Measurements from ENCODE around the gene PBLD. TPM values are rescaled to one million over a fixed set of nuclear protein-coding genes. Genes with fewer than 3 reads are reported as not detected.

Gene PBLD
- total RNA-seq, 1 experiment from 2014 or later = 2.4 TPM

DNA sequence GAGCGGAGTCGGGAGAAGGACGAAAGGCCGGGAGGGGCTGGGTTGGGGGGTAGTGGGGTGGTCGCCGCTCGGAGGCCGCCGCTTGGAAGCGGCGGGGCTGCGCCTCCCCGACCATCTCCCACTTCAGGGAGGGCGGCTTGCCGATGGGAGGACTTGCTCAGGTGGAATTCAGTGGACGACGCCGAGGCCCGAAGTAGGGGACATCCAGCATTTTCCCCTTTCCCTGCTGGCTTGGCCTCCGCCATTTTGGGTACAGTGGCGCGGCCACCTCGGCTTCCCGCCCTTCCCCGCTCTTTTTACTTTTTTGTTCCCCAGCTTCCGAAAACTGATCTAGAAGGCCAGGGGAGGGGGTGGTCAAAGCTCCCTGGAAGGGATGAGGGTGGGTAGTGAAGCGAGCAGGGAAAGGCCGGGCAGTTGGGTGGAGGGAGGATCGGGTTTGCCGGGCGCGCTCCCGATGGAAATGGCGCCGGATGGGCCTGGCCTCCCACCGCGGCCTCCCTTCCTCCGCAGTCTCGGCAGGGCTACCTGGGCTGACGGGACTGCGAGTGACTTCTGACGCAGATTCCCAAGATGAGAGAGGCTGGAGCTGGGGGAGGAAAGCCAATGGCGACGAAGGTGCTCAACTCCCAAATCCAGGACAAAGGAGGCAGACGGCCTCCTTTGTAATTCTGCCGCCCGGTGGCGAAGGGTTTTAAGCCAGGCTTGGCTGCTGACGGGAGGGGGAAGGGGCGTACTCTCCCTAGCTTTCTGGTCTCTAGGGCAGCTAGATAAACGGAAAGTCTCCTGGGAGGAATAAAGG, at the start of gene PBLD (continued):
- TF ChIP-seq, protein P1, sequence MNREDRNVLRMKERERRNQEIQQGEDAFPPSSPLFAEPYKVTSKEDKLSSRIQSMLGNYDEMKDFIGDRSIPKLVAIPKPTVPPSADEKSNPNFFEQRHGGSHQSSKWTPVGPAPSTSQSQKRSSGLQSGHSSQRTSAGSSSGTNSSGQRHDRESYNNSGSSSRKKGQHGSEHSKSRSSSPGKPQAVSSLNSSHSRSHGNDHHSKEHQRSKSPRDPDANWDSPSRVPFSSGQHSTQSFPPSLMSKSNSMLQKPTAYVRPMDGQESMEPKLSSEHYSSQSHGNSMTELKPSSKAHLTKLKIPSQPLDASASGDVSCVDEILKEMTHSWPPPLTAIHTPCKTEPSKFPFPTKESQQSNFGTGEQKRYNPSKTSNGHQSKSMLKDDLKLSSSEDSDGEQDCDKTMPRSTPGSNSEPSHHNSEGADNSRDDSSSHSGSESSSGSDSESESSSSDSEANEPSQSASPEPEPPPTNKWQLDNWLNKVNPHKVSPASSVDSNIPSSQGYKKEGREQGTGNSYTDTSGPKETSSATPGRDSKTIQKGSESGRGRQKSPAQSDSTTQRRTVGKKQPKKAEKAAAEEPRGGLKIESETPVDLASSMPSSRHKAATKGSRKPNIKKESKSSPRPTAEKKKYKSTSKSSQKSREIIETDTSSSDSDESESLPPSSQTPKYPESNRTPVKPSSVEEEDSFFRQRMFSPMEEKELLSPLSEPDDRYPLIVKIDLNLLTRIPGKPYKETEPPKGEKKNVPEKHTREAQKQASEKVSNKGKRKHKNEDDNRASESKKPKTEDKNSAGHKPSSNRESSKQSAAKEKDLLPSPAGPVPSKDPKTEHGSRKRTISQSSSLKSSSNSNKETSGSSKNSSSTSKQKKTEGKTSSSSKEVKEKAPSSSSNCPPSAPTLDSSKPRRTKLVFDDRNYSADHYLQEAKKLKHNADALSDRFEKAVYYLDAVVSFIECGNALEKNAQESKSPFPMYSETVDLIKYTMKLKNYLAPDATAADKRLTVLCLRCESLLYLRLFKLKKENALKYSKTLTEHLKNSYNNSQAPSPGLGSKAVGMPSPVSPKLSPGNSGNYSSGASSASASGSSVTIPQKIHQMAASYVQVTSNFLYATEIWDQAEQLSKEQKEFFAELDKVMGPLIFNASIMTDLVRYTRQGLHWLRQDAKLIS (CRISPR knock-in tag; IDR thresholded peaks at IDR 0.05; ENCODE audit: borderline replicate concordance) = no peak
- TF ChIP-seq MYBL2 (CRISPR knock-in tag; IDR thresholded peaks at IDR 0.05) (0 out of 2 replicates have a peak, but pooled peaks have one; percentile 39), ZNF423 (CRISPR knock-in tag; IDR thresholded peaks at IDR 0.05) (no peak), SOX15 (CRISPR knock-in tag; IDR thresholded peaks at IDR 0.05) (no peak), ZNF121 (CRISPR knock-in tag; IDR thresholded peaks at IDR 0.05) (no peak), ZNF317 (CRISPR knock-in tag; IDR thresholded peaks at IDR 0.05; ENCODE audit: borderline replicate concordance, low read depth) (no peak), SP1 (CRISPR knock-in tag; conservative IDR thresholded peaks at IDR 0.05) (no peak), IRF2 (CRISPR knock-in tag; IDR thresholded peaks at IDR 0.05; ENCODE audit: borderline replicate concordance, low read depth) (no peak; the same call in 1 of the 2 replicates), FOXK1 (CRISPR knock-in tag; IDR thresholded peaks at IDR 0.05) (no peak), ZNF219 (CRISPR knock-in tag; IDR thresholded peaks at IDR 0.05; ENCODE audit: borderline replicate concordance) (no peak), PRRX2 (CRISPR knock-in tag; IDR thresholded peaks at IDR 0.05) (peak; percentile 87), OVOL2 (CRISPR knock-in tag; IDR thresholded peaks at IDR 0.05; ENCODE audit: borderline replicate concordance) (no peak), EMX1 (CRISPR knock-in tag; IDR thresholded peaks at IDR 0.05) (peak; percentile 69; the same call in 1 of the 2 replicates)
- TF ChIP-seq, protein P2, sequence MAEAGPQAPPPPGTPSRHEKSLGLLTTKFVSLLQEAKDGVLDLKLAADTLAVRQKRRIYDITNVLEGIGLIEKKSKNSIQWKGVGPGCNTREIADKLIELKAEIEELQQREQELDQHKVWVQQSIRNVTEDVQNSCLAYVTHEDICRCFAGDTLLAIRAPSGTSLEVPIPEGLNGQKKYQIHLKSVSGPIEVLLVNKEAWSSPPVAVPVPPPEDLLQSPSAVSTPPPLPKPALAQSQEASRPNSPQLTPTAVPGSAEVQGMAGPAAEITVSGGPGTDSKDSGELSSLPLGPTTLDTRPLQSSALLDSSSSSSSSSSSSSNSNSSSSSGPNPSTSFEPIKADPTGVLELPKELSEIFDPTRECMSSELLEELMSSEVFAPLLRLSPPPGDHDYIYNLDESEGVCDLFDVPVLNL (CRISPR knock-in tag; IDR thresholded peaks at IDR 0.05; ENCODE audit: borderline replicate concordance, low read depth) = no peak
- TF ChIP-seq, protein P3, sequence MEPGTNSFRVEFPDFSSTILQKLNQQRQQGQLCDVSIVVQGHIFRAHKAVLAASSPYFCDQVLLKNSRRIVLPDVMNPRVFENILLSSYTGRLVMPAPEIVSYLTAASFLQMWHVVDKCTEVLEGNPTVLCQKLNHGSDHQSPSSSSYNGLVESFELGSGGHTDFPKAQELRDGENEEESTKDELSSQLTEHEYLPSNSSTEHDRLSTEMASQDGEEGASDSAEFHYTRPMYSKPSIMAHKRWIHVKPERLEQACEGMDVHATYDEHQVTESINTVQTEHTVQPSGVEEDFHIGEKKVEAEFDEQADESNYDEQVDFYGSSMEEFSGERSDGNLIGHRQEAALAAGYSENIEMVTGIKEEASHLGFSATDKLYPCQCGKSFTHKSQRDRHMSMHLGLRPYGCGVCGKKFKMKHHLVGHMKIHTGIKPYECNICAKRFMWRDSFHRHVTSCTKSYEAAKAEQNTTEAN (CRISPR knock-in tag; IDR thresholded peaks at IDR 0.05) = 0 out of 2 replicates have a peak, but pooled peaks have one; percentile 10
- TF ChIP-seq, protein P4, sequence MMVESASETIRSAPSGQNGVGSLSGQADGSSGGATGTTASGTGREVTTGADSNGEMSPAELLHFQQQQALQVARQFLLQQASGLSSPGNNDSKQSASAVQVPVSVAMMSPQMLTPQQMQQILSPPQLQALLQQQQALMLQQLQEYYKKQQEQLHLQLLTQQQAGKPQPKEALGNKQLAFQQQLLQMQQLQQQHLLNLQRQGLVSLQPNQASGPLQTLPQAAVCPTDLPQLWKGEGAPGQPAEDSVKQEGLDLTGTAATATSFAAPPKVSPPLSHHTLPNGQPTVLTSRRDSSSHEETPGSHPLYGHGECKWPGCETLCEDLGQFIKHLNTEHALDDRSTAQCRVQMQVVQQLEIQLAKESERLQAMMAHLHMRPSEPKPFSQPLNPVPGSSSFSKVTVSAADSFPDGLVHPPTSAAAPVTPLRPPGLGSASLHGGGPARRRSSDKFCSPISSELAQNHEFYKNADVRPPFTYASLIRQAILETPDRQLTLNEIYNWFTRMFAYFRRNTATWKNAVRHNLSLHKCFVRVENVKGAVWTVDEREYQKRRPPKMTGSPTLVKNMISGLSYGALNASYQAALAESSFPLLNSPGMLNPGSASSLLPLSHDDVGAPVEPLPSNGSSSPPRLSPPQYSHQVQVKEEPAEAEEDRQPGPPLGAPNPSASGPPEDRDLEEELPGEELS (CRISPR knock-in tag; IDR thresholded peaks at IDR 0.05) = 0 out of 2 replicates have a peak, but pooled peaks have one; percentile 27
- TF ChIP-seq, protein P5, sequence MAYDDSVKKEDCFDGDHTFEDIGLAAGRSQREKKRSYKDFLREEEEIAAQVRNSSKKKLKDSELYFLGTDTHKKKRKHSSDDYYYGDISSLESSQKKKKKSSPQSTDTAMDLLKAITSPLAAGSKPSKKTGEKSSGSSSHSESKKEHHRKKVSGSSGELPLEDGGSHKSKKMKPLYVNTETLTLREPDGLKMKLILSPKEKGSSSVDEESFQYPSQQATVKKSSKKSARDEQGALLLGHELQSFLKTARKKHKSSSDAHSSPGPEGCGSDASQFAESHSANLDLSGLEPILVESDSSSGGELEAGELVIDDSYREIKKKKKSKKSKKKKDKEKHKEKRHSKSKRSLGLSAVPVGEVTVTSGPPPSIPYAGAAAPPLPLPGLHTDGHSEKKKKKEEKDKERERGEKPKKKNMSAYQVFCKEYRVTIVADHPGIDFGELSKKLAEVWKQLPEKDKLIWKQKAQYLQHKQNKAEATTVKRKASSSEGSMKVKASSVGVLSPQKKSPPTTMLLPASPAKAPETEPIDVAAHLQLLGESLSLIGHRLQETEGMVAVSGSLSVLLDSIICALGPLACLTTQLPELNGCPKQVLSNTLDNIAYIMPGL (CRISPR knock-in tag; IDR thresholded peaks at IDR 0.05) = no peak
- TF ChIP-seq, protein P6, sequence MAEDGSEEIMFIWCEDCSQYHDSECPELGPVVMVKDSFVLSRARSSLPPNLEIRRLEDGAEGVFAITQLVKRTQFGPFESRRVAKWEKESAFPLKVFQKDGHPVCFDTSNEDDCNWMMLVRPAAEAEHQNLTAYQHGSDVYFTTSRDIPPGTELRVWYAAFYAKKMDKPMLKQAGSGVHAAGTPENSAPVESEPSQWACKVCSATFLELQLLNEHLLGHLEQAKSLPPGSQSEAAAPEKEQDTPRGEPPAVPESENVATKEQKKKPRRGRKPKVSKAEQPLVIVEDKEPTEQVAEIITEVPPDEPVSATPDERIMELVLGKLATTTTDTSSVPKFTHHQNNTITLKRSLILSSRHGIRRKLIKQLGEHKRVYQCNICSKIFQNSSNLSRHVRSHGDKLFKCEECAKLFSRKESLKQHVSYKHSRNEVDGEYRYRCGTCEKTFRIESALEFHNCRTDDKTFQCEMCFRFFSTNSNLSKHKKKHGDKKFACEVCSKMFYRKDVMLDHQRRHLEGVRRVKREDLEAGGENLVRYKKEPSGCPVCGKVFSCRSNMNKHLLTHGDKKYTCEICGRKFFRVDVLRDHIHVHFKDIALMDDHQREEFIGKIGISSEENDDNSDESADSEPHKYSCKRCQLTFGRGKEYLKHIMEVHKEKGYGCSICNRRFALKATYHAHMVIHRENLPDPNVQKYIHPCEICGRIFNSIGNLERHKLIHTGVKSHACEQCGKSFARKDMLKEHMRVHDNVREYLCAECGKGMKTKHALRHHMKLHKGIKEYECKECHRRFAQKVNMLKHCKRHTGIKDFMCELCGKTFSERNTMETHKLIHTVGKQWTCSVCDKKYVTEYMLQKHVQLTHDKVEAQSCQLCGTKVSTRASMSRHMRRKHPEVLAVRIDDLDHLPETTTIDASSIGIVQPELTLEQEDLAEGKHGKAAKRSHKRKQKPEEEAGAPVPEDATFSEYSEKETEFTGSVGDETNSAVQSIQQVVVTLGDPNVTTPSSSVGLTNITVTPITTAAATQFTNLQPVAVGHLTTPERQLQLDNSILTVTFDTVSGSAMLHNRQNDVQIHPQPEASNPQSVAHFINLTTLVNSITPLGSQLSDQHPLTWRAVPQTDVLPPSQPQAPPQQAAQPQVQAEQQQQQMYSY (CRISPR knock-in tag; IDR thresholded peaks at IDR 0.05) = no peak
- TF ChIP-seq, protein P7, sequence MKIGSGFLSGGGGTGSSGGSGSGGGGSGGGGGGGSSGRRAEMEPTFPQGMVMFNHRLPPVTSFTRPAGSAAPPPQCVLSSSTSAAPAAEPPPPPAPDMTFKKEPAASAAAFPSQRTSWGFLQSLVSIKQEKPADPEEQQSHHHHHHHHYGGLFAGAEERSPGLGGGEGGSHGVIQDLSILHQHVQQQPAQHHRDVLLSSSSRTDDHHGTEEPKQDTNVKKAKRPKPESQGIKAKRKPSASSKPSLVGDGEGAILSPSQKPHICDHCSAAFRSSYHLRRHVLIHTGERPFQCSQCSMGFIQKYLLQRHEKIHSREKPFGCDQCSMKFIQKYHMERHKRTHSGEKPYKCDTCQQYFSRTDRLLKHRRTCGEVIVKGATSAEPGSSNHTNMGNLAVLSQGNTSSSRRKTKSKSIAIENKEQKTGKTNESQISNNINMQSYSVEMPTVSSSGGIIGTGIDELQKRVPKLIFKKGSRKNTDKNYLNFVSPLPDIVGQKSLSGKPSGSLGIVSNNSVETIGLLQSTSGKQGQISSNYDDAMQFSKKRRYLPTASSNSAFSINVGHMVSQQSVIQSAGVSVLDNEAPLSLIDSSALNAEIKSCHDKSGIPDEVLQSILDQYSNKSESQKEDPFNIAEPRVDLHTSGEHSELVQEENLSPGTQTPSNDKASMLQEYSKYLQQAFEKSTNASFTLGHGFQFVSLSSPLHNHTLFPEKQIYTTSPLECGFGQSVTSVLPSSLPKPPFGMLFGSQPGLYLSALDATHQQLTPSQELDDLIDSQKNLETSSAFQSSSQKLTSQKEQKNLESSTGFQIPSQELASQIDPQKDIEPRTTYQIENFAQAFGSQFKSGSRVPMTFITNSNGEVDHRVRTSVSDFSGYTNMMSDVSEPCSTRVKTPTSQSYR (CRISPR knock-in tag; IDR thresholded peaks at IDR 0.05) = peak; percentile 67; the same call in 1 of the 2 replicates
- TF ChIP-seq, protein P8, sequence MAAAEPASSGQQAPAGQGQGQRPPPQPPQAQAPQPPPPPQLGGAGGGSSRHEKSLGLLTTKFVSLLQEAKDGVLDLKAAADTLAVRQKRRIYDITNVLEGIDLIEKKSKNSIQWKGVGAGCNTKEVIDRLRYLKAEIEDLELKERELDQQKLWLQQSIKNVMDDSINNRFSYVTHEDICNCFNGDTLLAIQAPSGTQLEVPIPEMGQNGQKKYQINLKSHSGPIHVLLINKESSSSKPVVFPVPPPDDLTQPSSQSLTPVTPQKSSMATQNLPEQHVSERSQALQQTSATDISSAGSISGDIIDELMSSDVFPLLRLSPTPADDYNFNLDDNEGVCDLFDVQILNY (CRISPR knock-in tag; IDR thresholded peaks at IDR 0.05) = no peak

All from WTC11 (cell line).